ENCODE measurements around the gene FSTL4. TPM values are rescaled to one million over a fixed set of nuclear protein-coding genes. Genes with fewer than 3 reads are reported as not detected.

The FSTL4 gene
- total and polyA plus RNA-seq, 2 donors (not counting 1 experiment from before 2014, with no cell fraction given) = 0.31 to 6.7 TPM

DNA sequence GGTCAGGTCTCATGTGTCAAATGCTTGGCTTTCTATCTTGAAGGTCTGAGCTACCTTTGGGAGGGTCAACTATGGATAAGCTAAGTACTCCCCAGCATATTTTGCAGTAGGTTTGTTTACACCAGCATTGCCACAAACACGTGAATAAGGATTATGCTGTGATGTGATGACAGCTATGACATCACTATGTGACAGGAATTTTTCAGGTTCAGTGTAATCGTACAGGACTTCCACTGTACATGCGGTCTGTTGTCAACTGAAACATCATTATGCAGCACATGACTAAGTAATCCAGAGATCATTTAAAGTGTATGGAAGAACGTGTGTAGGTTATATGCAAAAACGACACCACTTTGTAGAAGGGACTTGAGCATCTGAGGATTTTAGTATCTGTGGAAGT, 104.0 kb downstream of the FSTL4 start:
- Mint-ChIP-seq H3K9me3 (ENCODE audit: insufficient read depth) (no peaks in the 10 kb centered on the region), H3K27ac (no peak overlapping the region), H3K27me3 (peaks cover 43% of the 10 kb centered on the region), H3K4me3 (no peak overlapping the region), H3K4me1 (no peaks in the 10 kb centered on the region)
- no peaks in the 10 kb centered on the region for H4K20me1 ChIP-seq (ENCODE audit: control insufficient read depth, insufficient read depth, low read length, poor library complexity, severe bottlenecking)
- no peaks in the 10 kb centered on the region for H3K79me2 ChIP-seq (ENCODE audit: control insufficient read depth, insufficient read depth, low read length)
- H2AFZ ChIP-seq (ENCODE audit: insufficient read depth, low read depth, low read length, poor library complexity, severe bottlenecking) = no peak overlapping the region
- H3K27ac ChIP-seq (ENCODE audit: low read length in 2 of 2) = no peak overlapping the region
- ATAC-seq (ENCODE audit: low read depth) = no peak
- no peaks in the 10 kb centered on the region for H3K4me1 ChIP-seq (ENCODE audit: control insufficient read depth in 2 of 2, insufficient read depth in 2 of 2, low read length in 2 of 2)
- TF ChIP-seq EZH2 (IDR thresholded peaks at IDR 0.05; ENCODE audit: borderline replicate concordance, insufficient read depth, low read depth, low read length, poor library complexity, severe bottlenecking) = no peak
- TF ChIP-seq, protein P1, sequence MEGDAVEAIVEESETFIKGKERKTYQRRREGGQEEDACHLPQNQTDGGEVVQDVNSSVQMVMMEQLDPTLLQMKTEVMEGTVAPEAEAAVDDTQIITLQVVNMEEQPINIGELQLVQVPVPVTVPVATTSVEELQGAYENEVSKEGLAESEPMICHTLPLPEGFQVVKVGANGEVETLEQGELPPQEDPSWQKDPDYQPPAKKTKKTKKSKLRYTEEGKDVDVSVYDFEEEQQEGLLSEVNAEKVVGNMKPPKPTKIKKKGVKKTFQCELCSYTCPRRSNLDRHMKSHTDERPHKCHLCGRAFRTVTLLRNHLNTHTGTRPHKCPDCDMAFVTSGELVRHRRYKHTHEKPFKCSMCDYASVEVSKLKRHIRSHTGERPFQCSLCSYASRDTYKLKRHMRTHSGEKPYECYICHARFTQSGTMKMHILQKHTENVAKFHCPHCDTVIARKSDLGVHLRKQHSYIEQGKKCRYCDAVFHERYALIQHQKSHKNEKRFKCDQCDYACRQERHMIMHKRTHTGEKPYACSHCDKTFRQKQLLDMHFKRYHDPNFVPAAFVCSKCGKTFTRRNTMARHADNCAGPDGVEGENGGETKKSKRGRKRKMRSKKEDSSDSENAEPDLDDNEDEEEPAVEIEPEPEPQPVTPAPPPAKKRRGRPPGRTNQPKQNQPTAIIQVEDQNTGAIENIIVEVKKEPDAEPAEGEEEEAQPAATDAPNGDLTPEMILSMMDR (IDR thresholded peaks at IDR 0.05) = no peak
- ChIA-PET CTCF (no interaction called here), POLR2A (no interaction called here)
- no peak overlapping the region for H3K4me3 ChIP-seq (ENCODE audit: control extremely low read depth in 1 of 5, extremely low read depth in 1 of 5, insufficient read depth in 1 of 5, low read depth in 2 of 5, low read length in 4 of 5)
- no peaks in the 10 kb centered on the region for H3K36me3 ChIP-seq (replicated peaks in 1 of 2; ENCODE audit: control extremely low read depth in 1 of 2, control insufficient read depth in 1 of 2, extremely low read depth in 1 of 2, insufficient read depth in 2 of 2, low read length in 1 of 2)
- DNase-seq = no peak
- WGBS (ENCODE audit: insufficient coverage) = 88% methylated on average over 1 of the region's 5 CpGs
- peaks cover 0 to 4% (median 0%) of the 10 kb centered on the region in 4 experiments for H3K27me3 ChIP-seq (replicated peaks in 1 of 4; ENCODE audit: control extremely low read depth in 1 of 4, control insufficient read depth in 3 of 4, insufficient read depth in 4 of 4, low read length in 3 of 4)
- intact Hi-C loops (cut with micrococcal nuclease) = no loop called here
- no peak overlapping the region for H3K4me2 ChIP-seq (replicated peaks; ENCODE audit: low read depth, low read length, poor library complexity, severe bottlenecking)
- no peak overlapping the region for H3K9ac ChIP-seq (ENCODE audit: low read length)
- H3K9me3 ChIP-seq (ENCODE audit: control extremely low read depth in 1 of 3, control insufficient read depth in 2 of 3, insufficient read depth in 1 of 3, low read length in 2 of 3) = peaks cover 0 to 3% (median 0%) of the 10 kb centered on the region in 3 donors

- 57% methylated on average over 2 of the region's 5 CpGs for WGBS (ENCODE audit: insufficient coverage)
- Mint-ChIP-seq H3K4me1 (no peaks in the 10 kb centered on the region), H3K27ac (no peak overlapping the region), H3K9me3 (ENCODE audit: insufficient read depth) (no peaks in the 10 kb centered on the region), H3K4me3 (no peak overlapping the region), H3K27me3 (peaks cover 38% of the 10 kb centered on the region)
- no peaks in the 10 kb centered on the region for H3K79me2 ChIP-seq (ENCODE audit: control insufficient read depth, insufficient read depth, low read length)
- POLR2A ChIA-PET = no interaction called here
- no peaks in the 10 kb centered on the region for H3K4me1 ChIP-seq (ENCODE audit: control insufficient read depth in 2 of 2, insufficient read depth in 2 of 2, low read length in 2 of 2)
- CTCF ChIA-PET = interaction anchor here (0.9 kb wide), 1 partner anchor 20 kb away, joined by 3 read pairs; no protein-coding TSS in a partner anchor
- no peak overlapping the region for H3K27ac ChIP-seq (ENCODE audit: low read length in 2 of 2)
- H3K4me2 ChIP-seq (replicated peaks; ENCODE audit: low read depth, low read length, poor library complexity, severe bottlenecking) = no peak overlapping the region
- no peak overlapping the region for H3K9ac ChIP-seq (ENCODE audit: low read length)
- no peak for DNase-seq
- no peaks in the 10 kb centered on the region for H3K36me3 ChIP-seq (replicated peaks in 1 of 2; ENCODE audit: control extremely low read depth in 1 of 2, control insufficient read depth in 1 of 2, extremely low read depth in 1 of 2, insufficient read depth in 2 of 2, low read length in 1 of 2)
- H3K9me3 ChIP-seq (ENCODE audit: control extremely low read depth in 1 of 3, control insufficient read depth in 2 of 3, insufficient read depth in 1 of 3, low read length in 2 of 3) = no peaks in the 10 kb centered on the region
- H3K4me3 ChIP-seq (ENCODE audit: control extremely low read depth in 1 of 5, extremely low read depth in 1 of 5, insufficient read depth in 1 of 5, low read depth in 2 of 5, low read length in 4 of 5) = no peak overlapping the region
- no peak for TF ChIP-seq EZH2 (IDR thresholded peaks at IDR 0.05; ENCODE audit: borderline replicate concordance, insufficient read depth, low read depth, low read length, poor library complexity, severe bottlenecking)
- TF ChIP-seq, protein P1 (IDR thresholded peaks at IDR 0.05) = no peak
- ATAC-seq (ENCODE audit: low read depth) = no peak
- intact Hi-C loops (cut with micrococcal nuclease) = no loop called here
- H2AFZ ChIP-seq (ENCODE audit: insufficient read depth, low read depth, low read length, poor library complexity, severe bottlenecking) = no peak overlapping the region
- no peaks in the 10 kb centered on the region for H4K20me1 ChIP-seq (ENCODE audit: control insufficient read depth, insufficient read depth, low read length, poor library complexity, severe bottlenecking)
- H3K27me3 ChIP-seq (replicated peaks in 1 of 4; ENCODE audit: control extremely low read depth in 1 of 4, control insufficient read depth in 3 of 4, insufficient read depth in 4 of 4, low read length in 3 of 4) = peaks cover 0 to 7% (median 0%) of the 10 kb centered on the region in 4 experiments
Observed at GRCh38 chr5:133506181-133506580, 106.2 kb downstream of the FSTL4 start.

Data from B cell (primary cell).